ENCODE measurements around the gene AMD1. TPM values are rescaled to one million over a fixed set of nuclear protein-coding genes. Genes with fewer than 3 reads are reported as not detected.

Gene AMD1
- total and polyA plus RNA-seq, 9 of the 15 experiments (the other 6 are each of a cell fraction or from before 2014, with no cell fraction given): 60.0 to 151 (median 85.6) TPM

DNA sequence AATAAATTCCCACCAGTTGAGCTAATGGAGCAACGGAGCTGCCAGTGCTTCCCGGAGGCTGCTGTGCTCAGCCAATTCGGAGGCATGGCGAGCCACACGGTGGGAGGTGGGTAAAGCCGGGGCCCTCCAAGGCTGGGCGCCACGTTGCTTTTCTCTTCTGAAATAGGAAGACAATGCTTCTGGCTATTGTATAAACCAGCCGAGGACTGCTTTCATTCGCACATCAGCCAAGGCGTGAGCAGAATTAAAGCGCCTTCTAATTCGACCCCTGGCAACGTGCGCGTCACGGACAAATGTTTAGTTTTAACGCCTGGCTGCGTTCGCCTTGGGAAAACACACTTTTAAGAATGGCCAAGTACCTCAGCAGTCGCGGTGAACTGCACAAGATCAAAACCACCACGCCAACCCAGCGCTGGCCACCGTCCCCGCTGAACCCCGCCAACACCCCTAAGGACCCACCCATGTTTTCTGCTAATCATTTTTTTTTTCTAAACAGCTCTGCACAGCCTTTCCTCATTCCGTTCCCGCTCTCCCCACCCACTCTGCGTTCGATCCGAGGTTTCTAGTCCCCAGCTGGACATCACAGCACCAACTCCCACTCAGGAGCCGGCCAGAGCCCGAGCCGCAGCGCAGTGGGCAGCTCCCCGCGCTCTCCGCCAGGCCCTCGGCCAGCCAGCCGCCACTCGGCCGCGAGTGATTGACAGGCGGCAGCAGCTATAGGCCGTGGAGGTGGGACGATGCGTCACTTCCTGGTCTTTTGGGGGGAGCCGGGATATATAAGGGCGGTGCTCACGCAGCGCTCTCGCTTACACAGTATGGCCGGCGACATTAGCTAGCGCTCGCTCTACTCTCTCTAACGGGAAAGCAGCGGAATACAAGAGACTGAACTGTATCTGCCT, at the start of gene AMD1 (continued):
- TF ChIP-seq ELK1 (CRISPR knock-in tag; IDR thresholded peaks at IDR 0.05) (no peak), CEBPZ (IDR thresholded peaks at IDR 0.05; ENCODE audit: borderline replicate concordance, low read depth, low read length) (no peak), FOXA3 (CRISPR knock-in tag; conservative IDR thresholded peaks at IDR 0.05 in 1 of 2, IDR thresholded peaks at IDR 0.05 in 1 of 2) (peak in 1 of 2 experiments; percentile 67; a peak in 1 of 4 replicates), BHLHE40 (IDR thresholded peaks at IDR 0.05; ENCODE audit: low read length) (no peak; the same call in 1 of the 2 replicates), TFE3 (CRISPR knock-in tag; IDR thresholded peaks at IDR 0.05) (no peak), YBX1 (IDR thresholded peaks at IDR 0.05) (no peak), IRF2 (CRISPR knock-in tag; IDR thresholded peaks at IDR 0.05) (no peak), BCL6 (CRISPR knock-in tag; IDR thresholded peaks at IDR 0.05) (no peak), NR1H2 (CRISPR knock-in tag; IDR thresholded peaks at IDR 0.05) (no peak), SAFB (IDR thresholded peaks at IDR 0.05; ENCODE audit: borderline replicate concordance, low read depth, low read length) (peak; percentile 66; the same call in 1 of the 2 replicates), FOXK2 (conservative IDR thresholded peaks at IDR 0.05 in 1 of 2, IDR thresholded peaks at IDR 0.05 in 1 of 2; ENCODE audit: low read depth in 2 of 2) (no peak; a peak in 1 of 4 replicates), U2AF2 (optimal IDR thresholded peaks at IDR 0.05; ENCODE audit: low read depth, low read length) (no peak), NFYB (IDR thresholded peaks at IDR 0.05; ENCODE audit: extremely low read depth, insufficient read length) (peak; percentile 82), RFX7 (CRISPR knock-in tag; IDR thresholded peaks at IDR 0.05) (no peak), PHTF2 (CRISPR knock-in tag; IDR thresholded peaks at IDR 0.05) (no peak), ZNF23 (CRISPR knock-in tag; IDR thresholded peaks at IDR 0.05) (no peak), COPS2 (conservative IDR thresholded peaks at IDR 0.05) (no peak), ZNF511 (CRISPR knock-in tag; IDR thresholded peaks at IDR 0.05) (peak; percentile 46; the same call in 1 of the 2 replicates), EWSR1 (IDR thresholded peaks at IDR 0.05; ENCODE audit: borderline replicate concordance, low read depth, partially characterized antibody) (no peak), IFI16 (CRISPR knock-in tag; IDR thresholded peaks at IDR 0.05) (no peak), MCM3 (IDR thresholded peaks at IDR 0.05) (no peak), JUNB (CRISPR knock-in tag; conservative IDR thresholded peaks at IDR 0.05) (no peak)
